GM15510 (cell line): Measurements from ENCODE around the gene AUTS2.

Experiments used
- POLR2A ChIP-seq: IDR thresholded peaks from 3 replicates; pipeline ENCODE4 v1.6.1; 2011; ENCODE audit warnings: borderline replicate concordance; ENCODE audit not compliant: insufficient read length; ENCODE audit errors: extremely low read depth

AUTS2 gene

GRCh38 chr7:69653806-69654205 lies 55.5 kb downstream of the AUTS2 start:
- no peak for TF ChIP-seq POLR2A

GRCh38 chr7:69654381-69654780 lies 56.1 kb downstream of the AUTS2 start:
- TF ChIP-seq POLR2A: no peak

- TF ChIP-seq POLR2A: no peak
Observed at GRCh38 chr7:69654849-69655707, 56.8 kb downstream of the AUTS2 start.

GRCh38 chr7:69656077-69656476 lies 57.8 kb downstream of the AUTS2 start:
- no peak for TF ChIP-seq POLR2A

GRCh38 chr7:69656890-69657289 lies 58.6 kb downstream of the AUTS2 start:
- TF ChIP-seq POLR2A: no peak

- no peak for TF ChIP-seq POLR2A
Observed at GRCh38 chr7:69657331-69657730, 59.1 kb downstream of the AUTS2 start.

- no peak for TF ChIP-seq POLR2A
Observed at GRCh38 chr7:69657985-69658384, 59.7 kb downstream of the AUTS2 start.

- no peak for TF ChIP-seq POLR2A
Observed at GRCh38 chr7:69659983-69660382, 61.7 kb downstream of the AUTS2 start.

GRCh38 chr7:69661342-69661741 lies 63.1 kb downstream of the AUTS2 start:
- no peak for TF ChIP-seq POLR2A

- TF ChIP-seq POLR2A: no peak
Observed at GRCh38 chr7:69663911-69664832, 65.9 kb downstream of the AUTS2 start.

- TF ChIP-seq POLR2A: no peak
Observed at GRCh38 chr7:69665369-69665768, 67.1 kb downstream of the AUTS2 start.

- no peak for TF ChIP-seq POLR2A
Observed at GRCh38 chr7:69668339-69668870, 70.1 kb downstream of the AUTS2 start.

- no peak for TF ChIP-seq POLR2A
Observed at GRCh38 chr7:69670701-69671100, 72.4 kb downstream of the AUTS2 start.

GRCh38 chr7:69673074-69673473 lies 74.8 kb downstream of the AUTS2 start:
- no peak for TF ChIP-seq POLR2A

GRCh38 chr7:69674701-69675182 lies 76.5 kb downstream of the AUTS2 start:
- TF ChIP-seq POLR2A: no peak
